VCaP (cell line): ENCODE results near the gene SLC7A11.
"Not testable (repeated sequence)": the region's sequence is repeated elsewhere in the genome, so short reads cannot be mapped to it uniquely, and the experiment has no call there.

Source experiments
- H3K27ac ChIP-seq: fragments of 450-650 bp; 2 replicates; pipeline ENCODE4 v1.5.1; 2017
- TF ChIP-seq, protein P1 (sequence below): fragments of 450-650 bp; conservative IDR thresholded peaks from 2 replicates; pipeline ENCODE4 v1.5.1; 2017; ENCODE audit warnings: mild to moderate bottlenecking, moderate library complexity

SLC7A11 gene

DNA sequence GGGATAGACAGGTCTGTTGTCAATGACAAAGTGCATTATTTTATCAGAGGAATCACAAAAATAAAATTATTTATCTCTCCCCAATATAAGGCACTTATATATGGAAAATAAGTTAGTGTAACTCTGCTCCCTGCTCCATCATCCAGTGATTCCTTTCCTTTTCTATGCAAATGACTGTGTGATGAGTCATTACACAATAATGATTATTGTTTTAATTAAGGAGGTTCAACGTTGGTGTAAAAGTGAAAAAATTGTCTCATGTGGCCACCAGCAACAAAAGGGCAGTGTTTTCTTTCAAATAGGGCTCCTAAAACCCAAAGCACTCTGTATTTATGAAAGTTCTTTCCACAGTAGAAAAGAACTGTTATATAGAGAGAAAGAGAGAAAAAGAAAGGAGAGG is 16.7 kb downstream of the SLC7A11 start:
- no peak overlapping the region for H3K27ac ChIP-seq
- TF ChIP-seq, protein P1, sequence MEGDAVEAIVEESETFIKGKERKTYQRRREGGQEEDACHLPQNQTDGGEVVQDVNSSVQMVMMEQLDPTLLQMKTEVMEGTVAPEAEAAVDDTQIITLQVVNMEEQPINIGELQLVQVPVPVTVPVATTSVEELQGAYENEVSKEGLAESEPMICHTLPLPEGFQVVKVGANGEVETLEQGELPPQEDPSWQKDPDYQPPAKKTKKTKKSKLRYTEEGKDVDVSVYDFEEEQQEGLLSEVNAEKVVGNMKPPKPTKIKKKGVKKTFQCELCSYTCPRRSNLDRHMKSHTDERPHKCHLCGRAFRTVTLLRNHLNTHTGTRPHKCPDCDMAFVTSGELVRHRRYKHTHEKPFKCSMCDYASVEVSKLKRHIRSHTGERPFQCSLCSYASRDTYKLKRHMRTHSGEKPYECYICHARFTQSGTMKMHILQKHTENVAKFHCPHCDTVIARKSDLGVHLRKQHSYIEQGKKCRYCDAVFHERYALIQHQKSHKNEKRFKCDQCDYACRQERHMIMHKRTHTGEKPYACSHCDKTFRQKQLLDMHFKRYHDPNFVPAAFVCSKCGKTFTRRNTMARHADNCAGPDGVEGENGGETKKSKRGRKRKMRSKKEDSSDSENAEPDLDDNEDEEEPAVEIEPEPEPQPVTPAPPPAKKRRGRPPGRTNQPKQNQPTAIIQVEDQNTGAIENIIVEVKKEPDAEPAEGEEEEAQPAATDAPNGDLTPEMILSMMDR = no peak

DNA sequence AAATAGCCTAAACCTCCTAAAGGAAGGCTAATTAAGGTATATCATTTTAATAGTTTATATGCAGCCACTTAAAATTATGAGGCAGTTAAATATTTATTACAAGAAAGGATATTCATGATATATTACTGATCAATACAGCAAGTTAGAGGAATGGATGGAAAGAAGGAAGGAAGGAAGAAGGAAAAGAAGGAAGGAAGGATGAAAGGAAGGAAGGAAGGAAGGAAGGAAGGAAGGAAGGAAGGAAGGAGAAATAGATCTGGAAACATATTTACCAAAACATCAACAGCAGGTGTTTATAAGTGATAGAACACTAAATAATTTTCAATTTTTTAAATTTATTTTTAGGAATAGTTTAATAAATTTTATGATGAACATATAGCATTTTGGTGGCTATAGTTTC is 17.5 kb downstream of the SLC7A11 start:
- TF ChIP-seq, protein P1 = no peak
- no peak overlapping the region for H3K27ac ChIP-seq

DNA sequence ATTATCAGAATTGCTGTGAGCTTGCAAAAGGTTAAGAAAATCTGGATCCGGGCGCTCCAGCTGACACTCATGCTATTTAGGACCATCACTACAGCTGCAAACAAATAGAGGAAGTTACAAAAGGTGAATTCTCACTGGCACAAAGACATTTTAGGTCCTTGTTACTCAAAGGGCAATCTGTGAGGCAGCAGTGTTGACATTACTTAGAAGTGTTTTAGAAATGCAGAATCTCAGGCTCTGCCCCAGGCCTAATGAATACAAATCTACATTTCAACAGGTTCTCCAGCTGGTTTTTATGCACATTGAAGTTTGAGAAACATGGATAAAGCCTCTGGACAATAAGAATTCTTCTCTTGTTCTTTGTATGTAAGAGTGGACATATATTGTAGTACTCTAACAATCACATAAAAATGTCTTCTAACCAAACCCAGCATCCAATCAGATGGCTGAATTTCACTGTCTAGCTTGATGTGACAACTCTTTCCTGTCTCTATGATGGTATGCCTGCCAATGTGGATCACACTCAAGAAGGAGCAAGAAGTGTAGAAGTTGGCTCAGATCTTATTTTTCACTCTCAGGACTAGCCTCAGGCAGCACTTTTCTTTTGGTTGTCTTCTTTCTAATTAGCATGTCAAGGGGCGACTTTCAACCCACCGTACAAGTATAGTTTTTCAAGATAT is 18.8 kb downstream of the SLC7A11 start:
- no peak overlapping the region for H3K27ac ChIP-seq
- TF ChIP-seq, protein P1 = no peak

DNA sequence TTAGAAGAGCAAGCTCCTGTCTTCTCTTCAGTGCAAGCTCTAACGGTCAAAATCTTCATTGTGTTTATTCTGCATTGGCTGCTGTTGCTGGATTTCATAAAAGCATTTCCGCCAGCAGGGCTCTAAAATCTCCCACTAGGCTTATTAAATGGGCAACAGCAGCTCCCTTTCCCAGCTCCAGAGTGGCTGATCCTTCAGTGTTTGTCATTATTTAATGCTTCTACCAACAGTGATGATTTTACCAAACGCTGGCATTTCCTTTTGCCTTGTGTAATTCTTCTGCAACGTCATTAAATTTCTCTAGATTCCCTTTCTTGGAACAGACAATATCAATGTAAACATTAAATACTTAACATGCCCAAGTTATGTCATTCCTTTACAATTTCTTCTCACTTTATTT is 20.1 kb downstream of the SLC7A11 start:
- TF ChIP-seq, protein P1 = no peak
- H3K27ac ChIP-seq = no peak overlapping the region; the same call in 1 of the 2 replicates

DNA sequence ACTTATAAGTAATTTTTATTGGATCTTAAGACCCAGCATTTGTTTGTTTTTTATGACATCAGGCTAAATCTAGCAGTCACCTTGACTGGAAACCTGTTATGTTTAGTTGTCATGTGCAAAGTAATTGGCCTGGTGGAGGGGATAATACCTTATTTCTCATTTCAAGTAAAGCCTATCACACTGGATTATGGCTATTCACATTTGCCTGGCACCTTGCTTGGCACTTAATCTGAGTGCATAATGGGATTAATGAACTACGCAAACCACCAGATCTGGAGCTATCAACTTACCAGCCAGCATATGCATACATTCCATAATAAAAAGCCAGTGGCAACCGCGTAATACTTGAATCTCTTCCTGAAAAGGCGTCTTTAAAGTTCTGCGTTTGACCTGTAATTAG is 23.2 kb downstream of the SLC7A11 start:
- H3K27ac ChIP-seq = no peak overlapping the region
- TF ChIP-seq, protein P1 = no peak

DNA sequence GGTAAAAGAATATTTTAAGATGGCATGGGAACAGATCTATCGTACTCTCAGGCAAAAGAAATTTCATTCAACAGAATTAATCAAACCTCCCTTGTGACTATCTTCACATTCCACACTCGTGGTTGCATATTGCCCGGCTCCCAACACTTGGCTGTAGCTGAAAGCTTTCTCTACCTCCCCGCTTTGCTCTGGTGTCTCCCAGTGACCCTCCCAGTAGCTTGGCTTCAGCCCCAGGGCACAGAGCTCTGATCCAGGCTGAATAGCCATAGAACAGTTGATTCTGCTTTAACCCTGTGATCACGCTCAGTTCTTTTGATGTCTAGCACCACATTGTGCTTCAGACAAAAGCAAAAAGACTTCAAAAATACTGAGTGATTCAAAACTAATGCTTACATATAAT is 24.6 kb downstream of the SLC7A11 start:
- no peak overlapping the region for H3K27ac ChIP-seq
- TF ChIP-seq, protein P1 = no peak

DNA sequence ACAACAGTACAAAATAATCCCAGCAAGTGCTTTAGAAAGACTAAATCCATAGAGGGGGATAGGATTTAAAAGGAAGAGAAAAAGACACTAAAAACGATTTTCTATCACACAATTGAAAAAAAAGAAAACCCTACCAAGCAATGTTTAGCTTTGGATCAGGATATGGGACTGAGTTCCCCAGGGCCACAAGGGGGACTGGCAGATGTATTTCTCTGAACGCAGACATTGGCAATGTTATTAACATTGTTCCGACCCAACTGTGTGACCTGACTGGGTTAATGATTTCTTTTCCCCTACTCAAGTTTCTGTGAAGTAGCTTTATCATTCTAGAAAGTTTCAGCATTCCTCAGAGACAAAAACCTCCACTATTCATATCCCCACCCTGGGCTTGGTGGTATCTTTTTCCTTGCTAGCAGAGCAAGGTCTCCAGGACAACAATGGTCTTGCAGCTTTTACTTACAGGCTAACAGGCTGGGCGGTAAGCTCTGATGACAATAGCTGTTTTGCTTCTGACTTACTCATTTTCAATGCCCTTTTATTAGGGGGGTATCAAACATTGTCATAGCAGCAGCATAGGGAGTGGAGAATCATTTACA is 25.8 kb downstream of the SLC7A11 start:
- H3K27ac ChIP-seq = no peak overlapping the region
- TF ChIP-seq, protein P1 = no peak

DNA sequence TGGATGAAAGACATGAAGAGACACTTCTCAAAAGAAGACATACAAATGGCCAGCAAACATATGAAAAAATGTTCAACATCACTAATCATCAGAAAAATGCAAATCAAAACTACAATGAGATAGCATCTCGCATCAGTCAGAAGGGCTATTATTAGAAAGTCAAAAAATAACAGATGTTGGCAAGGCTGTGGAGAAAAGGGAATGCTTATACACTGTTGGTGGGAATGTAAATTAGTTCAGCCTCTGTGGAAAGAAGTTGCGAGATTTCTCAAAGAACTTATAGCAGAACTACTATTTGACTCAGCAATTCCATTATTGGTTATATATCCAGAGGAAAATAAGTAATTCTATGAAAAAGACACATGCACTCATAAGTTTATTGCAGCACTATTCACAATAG is 31.6 kb downstream of the SLC7A11 start:
- not testable (repeated sequence) for H3K27ac ChIP-seq
